HG02678 (cell line): ENCODE results near the gene TRIM31.
"Not testable (repeated sequence)": the region's sequence is repeated elsewhere in the genome, so short reads cannot be mapped to it uniquely, and the experiment has no call there.

ENCODE experiments used
- ATAC-seq: cut with Tn5 transposase; IDR thresholded peaks from one replicate; pipeline ENCODE4 v1.9.1; 2021; ENCODE audit warnings: mild to moderate bottlenecking, moderate library complexity; ENCODE audit not compliant: unreplicated experiment

The TRIM31 gene

DNA sequence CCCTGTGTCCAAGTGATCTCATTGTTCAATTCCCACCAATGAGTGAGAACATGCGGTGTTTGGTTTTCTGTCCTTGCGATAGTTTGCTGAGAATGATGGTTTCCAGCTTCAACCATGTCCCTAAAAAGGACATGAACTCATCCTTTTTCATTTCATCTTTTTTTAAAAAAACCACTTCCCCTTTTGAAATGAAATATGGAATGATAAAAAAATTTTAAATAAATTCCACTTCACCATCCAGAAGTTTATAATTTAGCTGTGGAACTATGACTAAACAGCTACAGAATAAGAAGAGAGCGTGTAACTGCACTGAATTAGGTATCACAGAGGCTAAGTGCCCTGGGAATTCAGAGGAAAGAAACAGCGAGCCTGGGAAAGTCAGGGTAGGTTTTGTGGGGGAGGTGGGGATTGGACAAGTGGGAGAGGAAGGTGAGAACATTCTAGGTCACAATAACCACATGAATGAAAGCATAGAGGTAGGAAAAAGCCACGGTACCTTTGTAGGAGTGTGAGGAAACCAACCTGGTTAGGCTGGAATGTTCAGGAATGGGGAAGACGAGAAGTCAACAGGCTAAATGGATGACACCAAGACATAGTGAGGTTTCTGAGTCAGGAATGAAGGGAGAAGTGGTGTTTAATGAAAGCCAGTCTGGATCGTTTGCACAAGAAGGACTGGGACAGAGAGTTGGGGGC lies 37.1 kb upstream of the TRIM31 start:
- no peak for ATAC-seq

DNA sequence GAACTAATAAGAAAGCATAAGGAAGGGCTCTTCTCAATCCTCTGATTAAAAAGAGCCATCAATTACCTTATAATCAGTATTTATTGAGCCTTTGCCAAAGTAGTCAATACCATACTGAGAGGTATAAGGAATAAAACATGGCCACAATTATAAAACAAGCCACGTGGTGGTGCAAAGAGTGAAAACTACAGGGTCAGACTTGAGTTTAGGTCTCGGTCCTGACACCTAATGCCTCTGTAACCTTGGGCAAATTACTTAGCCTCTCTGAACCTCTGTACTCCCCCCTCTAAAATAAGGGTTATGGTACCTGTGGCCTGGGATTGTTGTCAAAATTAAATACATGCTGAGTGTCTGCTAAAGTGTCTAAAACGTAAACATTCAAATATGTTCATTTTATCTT lies 36.3 kb upstream of the TRIM31 start:
- ATAC-seq: no peak

GRCh38 chr6:30147096-30147495 lies 34.2 kb upstream of the TRIM31 start:
- no peak for ATAC-seq

GRCh38 chr6:30145818-30146217 lies 32.9 kb upstream of the TRIM31 start:
- ATAC-seq: no peak

DNA sequence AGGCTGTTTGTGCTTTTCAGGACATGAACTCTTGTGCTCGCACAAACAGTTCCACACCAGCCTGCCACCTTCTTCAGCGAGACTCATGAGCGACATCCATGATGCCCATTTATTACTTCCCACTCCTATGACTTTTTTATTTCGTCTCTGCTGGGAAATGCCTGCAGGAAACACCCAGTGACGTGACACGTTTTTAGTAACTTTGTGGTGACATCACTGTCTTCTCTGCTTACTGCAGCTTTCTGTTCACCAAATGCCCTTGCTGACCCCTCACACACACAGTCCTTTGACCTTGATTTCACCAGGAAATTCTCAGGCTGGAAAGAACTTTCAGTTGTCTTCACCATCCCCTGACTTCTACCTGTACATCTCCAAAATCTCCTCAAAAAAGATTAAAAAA lies 31.9 kb upstream of the TRIM31 start:
- ATAC-seq: no peak

- no peak for ATAC-seq
Measured at GRCh38 chr6:30143780-30144179, 30.9 kb upstream of the TRIM31 start.

DNA sequence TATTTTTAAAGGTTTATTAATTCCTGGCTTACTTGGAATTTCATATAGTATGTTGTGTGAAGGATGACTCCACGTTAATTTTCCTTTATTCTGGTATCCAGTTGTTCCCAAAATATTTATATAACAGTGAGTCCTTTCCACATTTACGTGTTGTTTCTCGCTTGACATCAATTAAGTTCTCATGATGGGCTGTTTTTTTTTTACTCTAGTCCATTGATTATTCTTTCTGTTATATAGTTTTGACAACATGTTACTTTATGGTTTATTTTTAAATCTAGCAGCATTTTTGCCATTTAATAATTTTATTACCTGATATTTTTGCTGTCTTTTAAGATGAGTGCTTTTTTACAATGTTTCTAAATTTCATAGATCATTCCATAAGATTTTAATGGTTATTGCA lies 29.8 kb upstream of the TRIM31 start:
- no peak for ATAC-seq

DNA sequence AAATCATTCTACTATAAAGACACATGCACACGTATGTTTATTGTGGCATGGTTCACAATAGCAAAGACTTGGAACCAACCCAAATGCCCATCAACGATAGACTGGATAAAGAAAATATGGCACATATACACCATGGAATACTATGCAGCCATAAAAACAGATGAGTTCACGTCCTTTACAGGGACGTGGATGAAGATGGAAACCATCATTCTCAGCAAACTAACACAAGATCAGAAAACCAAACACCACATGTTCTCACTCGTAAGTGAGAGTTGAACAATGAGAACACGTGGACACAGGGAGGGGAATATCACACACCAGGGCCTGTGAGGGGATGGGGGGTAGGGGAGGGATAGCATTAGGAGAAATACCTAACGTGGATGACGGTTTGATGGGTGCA lies 27.4 kb upstream of the TRIM31 start:
- ATAC-seq: not testable (repeated sequence)

DNA sequence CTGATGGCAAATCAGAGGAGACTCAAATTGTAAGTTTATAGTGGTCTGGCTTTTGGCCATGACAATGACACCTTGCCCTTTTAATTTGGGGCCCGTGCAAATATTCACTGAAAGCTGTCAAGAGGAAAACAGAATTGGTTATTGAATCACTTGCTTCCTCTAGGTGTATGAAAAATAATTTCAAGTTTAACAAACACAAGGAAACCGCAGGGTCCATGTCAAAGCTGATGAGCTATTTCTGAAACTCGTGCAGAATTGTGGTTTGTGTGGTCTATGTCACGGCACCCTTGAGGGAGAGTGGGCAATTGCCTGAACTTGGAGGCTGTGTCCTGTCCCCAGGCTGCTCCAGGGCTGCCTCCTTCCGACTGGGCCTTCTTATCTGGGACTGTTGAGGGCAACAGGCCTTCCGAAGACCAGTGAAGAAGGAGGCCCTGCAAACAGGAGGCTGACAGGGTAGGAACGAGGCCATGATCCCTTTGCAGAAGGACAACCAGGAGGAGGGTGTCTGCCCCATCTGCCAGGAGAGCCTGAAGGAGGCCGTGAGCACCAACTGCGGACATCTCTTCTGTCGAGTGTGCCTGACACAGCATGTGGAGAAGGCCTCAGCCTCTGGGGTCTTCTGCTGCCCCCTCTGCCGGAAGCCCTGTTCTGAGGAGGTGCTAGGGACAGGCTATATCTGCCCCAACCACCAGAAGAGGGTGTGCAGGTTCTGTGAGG lies 23.8 kb upstream of the TRIM31 start:
- no peak for ATAC-seq

DNA sequence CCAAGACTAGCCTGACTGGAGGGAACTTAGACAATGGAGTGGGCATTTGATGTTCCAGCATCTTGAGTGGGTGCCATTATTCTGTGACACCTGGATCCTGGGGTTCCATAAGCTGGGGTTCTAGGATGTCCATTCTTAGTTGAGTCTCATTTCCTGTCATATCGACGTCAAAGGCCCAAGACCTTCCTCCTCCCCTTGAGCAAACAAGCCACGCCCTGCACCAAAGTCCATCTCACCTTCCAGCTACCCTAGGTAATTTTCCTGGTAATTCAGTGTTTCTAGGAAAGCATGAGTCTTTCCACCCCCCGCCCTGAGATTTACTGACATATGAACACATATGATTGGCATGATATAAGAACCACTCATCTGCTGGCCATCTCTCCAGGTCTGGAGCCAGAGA lies 22.9 kb upstream of the TRIM31 start, which contains the start of gene TRIM40:
Gene TRIM40 (plus strand): TSS at position 384 of the 400 bp plus-strand sequence. CDS start 897 bp downstream, outside the sequence.
- ATAC-seq: no peak

DNA sequence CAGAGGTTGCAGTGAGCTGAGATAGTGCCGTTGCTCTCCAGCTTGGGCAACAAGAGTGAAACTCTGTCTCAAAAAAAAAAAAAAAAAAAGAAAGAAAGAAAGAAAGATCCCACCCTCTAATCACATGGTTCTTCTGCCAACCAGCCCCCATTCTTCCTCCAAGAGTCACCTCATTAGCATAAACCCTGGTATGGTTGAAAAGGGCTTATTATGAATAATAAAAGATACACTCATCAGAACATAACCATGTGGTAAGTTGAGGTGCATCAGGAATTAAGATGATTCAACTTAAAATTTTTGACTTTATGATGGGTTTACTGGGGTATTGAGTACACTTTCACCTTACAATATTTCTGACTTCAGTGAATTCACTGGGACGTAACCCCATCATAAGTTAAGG lies 22.3 kb upstream of the TRIM31 start:
- ATAC-seq: no peak

DNA sequence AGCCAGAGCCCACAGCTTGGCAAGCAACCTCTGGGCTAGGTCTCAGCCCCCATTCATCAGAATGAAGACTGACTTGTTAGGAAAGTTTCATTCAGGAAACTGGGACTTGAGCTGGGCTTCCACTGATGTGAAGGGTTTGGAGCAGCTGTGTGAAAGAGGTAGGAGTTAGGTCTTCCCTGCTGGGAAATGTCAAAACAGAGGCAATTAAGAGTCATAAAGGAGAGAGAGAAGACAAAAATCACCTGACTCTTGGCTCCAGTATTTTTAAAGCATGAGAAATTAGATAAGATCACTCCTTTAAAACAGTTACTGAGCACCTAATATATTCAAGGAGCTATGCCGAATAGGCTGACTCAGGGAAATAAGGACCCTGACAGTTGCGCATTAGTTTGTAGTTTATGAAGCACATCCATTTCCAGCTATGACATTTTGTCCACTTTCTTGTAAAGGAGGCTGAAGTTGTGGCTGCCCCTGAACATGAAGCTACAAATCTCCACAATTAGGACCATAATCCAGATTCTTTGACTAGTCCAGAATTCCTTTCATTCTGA lies 19.1 kb upstream of the TRIM31 start:
- ATAC-seq: no peak

- ATAC-seq: peak; percentile 65
Measured at GRCh38 chr6:30130887-30131862, 18.3 kb upstream of the TRIM31 start.

DNA sequence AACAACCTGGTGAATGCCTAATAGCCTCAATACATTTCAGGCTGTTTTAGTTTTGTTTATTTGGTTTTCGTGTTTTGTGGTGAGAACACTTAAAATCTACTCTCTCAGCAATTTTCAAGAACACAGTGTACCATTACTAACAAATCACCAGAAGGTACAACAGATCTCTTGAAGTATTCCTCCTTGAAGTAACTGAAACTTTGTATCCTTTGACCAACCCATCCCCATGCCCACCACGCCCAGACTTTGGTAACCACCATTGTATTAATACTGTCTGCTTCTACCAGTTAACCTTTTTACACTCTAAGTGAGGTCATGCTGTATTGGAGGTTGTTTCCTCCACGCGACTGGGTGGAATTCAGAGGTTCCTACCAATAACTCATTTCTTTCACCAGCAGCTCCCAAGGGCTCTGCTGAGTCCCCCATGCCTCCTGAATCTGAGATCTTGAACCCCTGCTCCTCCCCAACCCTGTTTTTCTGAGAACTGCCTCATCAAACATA lies 17.3 kb upstream of the TRIM31 start:
- no peak for ATAC-seq

- no peak for ATAC-seq
Measured at GRCh38 chr6:30129265-30130178, 16.6 kb upstream of the TRIM31 start.

DNA sequence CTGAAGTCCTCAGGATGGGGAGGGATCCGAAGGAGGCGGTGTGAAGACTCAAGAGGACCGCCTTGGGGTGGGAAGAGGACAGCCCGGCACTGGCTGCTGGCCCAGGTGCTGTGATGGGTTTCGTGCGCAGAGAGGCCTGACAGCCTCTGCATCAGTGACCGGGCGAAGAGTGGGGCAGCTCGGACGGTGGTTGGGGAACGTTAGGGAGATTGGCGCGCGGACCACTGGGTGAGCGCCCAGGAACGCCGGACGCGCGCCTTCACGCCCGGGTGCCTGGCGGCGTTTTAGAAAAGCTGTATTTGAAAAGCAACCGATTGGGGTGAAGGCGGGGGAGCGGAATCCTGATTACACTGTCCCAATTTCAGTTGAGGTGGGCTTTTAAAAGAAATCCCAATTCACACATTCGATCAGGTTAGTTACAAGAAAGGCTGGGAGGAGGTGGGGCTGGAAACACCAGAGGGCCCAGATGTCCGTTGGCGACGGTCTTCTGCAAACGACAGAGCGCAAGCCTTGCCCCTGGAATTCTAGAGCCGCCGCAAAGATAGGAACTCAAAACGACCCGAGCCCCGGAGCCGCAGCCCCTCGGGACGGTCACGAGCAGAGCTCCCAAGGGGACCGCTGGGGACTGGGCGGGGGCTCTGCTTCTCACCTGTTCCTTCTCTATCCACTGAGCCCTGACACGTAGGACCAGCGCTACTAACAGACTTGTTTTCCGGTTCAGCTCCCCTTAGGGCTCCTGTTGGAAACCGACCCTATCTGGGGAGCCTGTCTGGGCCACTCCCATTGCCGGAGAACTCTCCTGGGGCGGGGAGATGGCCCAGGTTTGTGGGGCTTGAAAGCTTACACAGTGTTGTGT lies 14.6 kb upstream of the TRIM31 start:
- no peak for ATAC-seq

DNA sequence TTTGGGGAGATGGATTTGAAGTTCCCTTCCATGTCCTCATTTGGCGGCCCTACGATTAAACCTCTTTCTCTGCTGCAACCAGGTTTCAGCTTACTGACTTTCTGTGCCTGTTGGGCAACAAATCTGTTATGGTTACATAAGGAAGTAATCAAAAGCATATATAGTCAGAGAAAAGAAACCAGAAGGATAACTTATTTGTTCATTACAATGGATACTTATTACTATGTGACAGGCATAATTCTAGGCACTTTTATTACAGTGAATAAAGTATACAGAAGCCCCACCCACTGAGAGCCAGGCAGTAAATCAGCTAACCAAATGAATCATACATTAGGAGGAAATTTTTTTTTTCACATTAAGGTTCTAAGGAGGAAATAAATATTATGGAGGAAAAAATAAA lies 9.6 kb upstream of the TRIM31 start:
- ATAC-seq: no peak

GRCh38 chr6:30121446-30122366 lies 8.8 kb upstream of the TRIM31 start:
- ATAC-seq: no peak
